ENCODE measurements around the gene C11orf97. TPM values are rescaled to one million over a fixed set of nuclear protein-coding genes. Genes with fewer than 3 reads are reported as not detected.
A peak's percentile ranks its signal among the peaks of the same experiment; 100 is the strongest.

Gene C11orf97
- total and polyA plus RNA-seq, 2 of the 13 experiments (the other 11 are each of a cell fraction or from before 2014, with no cell fraction given): 0.35 TPM; not detected in 1

GRCh38 chr11:94493281-94494125 is 18.8 kb upstream of the C11orf97 start, which contains the start of the genes ANKRD49 and MRE11 (continued):
- peak; percentile 60 for TF ChIP-seq DR1 (CRISPR knock-in tag; IDR thresholded peaks at IDR 0.05)
- TF ChIP-seq ZNF724P (CRISPR knock-in tag; IDR thresholded peaks at IDR 0.05; ENCODE audit: borderline replicate concordance): no peak
- TF ChIP-seq DPF2 (CRISPR knock-in tag; IDR thresholded peaks at IDR 0.05; ENCODE audit: borderline replicate concordance, low read depth): no peak
- TF ChIP-seq GABPB1 (CRISPR knock-in tag; IDR thresholded peaks at IDR 0.05): peak; percentile 83
- TF ChIP-seq TBX3 (IDR thresholded peaks at IDR 0.05; ENCODE audit: borderline replicate concordance): no peak
- TF ChIP-seq ETV5 (CRISPR knock-in tag; IDR thresholded peaks at IDR 0.05; ENCODE audit: borderline replicate concordance): no peak
- no peak for TF ChIP-seq EEA1 (CRISPR knock-in tag; IDR thresholded peaks at IDR 0.05; ENCODE audit: borderline replicate concordance)
- TF ChIP-seq TEAD3 (CRISPR knock-in tag; optimal IDR thresholded peaks at IDR 0.05; ENCODE audit: borderline replicate concordance): peak; percentile 54
- no peak for TF ChIP-seq CBX5 (CRISPR knock-in tag; IDR thresholded peaks at IDR 0.05; ENCODE audit: borderline replicate concordance)
- TF ChIP-seq ADNP (CRISPR knock-in tag; IDR thresholded peaks at IDR 0.05): no peak
- TF ChIP-seq ARID4A (CRISPR knock-in tag; IDR thresholded peaks at IDR 0.05; ENCODE audit: borderline replicate concordance): peak; percentile 91
- TF ChIP-seq NCOA2 (CRISPR knock-in tag; IDR thresholded peaks at IDR 0.05): no peak
- peak; percentile 56 for TF ChIP-seq THAP11 (CRISPR knock-in tag; IDR thresholded peaks at IDR 0.05)
- no peak for TF ChIP-seq PCBP2 (optimal IDR thresholded peaks at IDR 0.05; ENCODE audit: low read depth, low read length, poor library complexity, severe bottlenecking)
- no peak for TF ChIP-seq HMG20B (CRISPR knock-in tag; conservative IDR thresholded peaks at IDR 0.05)
- 0 out of 2 replicates have a peak, but pooled peaks have one; percentile 19 for TF ChIP-seq NR2F2 (IDR thresholded peaks at IDR 0.05; ENCODE audit: borderline replicate concordance, low read depth)
- TF ChIP-seq ZMYM2 (CRISPR knock-in tag; IDR thresholded peaks at IDR 0.05): peak; percentile 37; the same call in 1 of the 2 replicates
- no peak for TF ChIP-seq PHF5A (CRISPR knock-in tag; IDR thresholded peaks at IDR 0.05; ENCODE audit: low read depth, unreplicated experiment)
- no peak for TF ChIP-seq ZNF547 (CRISPR knock-in tag; IDR thresholded peaks at IDR 0.05)
- no peak for TF ChIP-seq RARG (CRISPR knock-in tag; IDR thresholded peaks at IDR 0.05; ENCODE audit: low read depth)
- no peak; the same call in 1 of the 2 replicates for TF ChIP-seq ZNF792 (CRISPR knock-in tag; IDR thresholded peaks at IDR 0.05)
- no peak for TF ChIP-seq ZNF414 (CRISPR knock-in tag; IDR thresholded peaks at IDR 0.05)
- TF ChIP-seq ZNF136 (CRISPR knock-in tag; IDR thresholded peaks at IDR 0.05; ENCODE audit: low read depth): no peak
- no peak for TF ChIP-seq ZNF83 (CRISPR knock-in tag; IDR thresholded peaks at IDR 0.05; ENCODE audit: borderline replicate concordance)
- TF ChIP-seq GABPA (IDR thresholded peaks at IDR 0.05; ENCODE audit: low read depth, low read length): no peak
- no peak; the same call in none of the 2 replicates for TF ChIP-seq GABPA (CRISPR knock-in tag; IDR thresholded peaks at IDR 0.05; ENCODE audit: low read depth)
- peak; percentile 65; the same call in 1 of the 2 replicates for TF ChIP-seq SMAD3 (CRISPR knock-in tag; IDR thresholded peaks at IDR 0.05)
- TF ChIP-seq ERF (CRISPR knock-in tag; IDR thresholded peaks at IDR 0.05): 0 out of 2 replicates have a peak, but pooled peaks have one; percentile 33

All from HepG2 (cell line).